Measurements from ENCODE around the gene CNIH1. TPM values are rescaled to one million over a fixed set of nuclear protein-coding genes. Genes with fewer than 3 reads are reported as not detected.

Gene CNIH1
- total and polyA plus RNA-seq, 2 of the 13 experiments (the other 11 are each of a cell fraction or from before 2014, with no cell fraction given) = 166 to 421 TPM

GRCh38 chr14:54447231-54447692 is 6.1 kb upstream of the CNIH1 start (continued):
- TF ChIP-seq CSRNP2 (CRISPR knock-in tag; conservative IDR thresholded peaks at IDR 0.05; ENCODE audit: low read depth) = no peak
- TF ChIP-seq CAMTA2 (CRISPR knock-in tag; IDR thresholded peaks at IDR 0.05; ENCODE audit: borderline replicate concordance) = no peak
- peak; percentile 94 for TF ChIP-seq GATAD2A (CRISPR knock-in tag; IDR thresholded peaks at IDR 0.05)
- TF ChIP-seq NR2F1 (CRISPR knock-in tag; IDR thresholded peaks at IDR 0.05) = no peak
- no peak for TF ChIP-seq CC2D1A (CRISPR knock-in tag; IDR thresholded peaks at IDR 0.05)
- TF ChIP-seq ATRX (CRISPR knock-in tag; IDR thresholded peaks at IDR 0.05; ENCODE audit: borderline replicate concordance) = no peak
- TF ChIP-seq ZNF747 (CRISPR knock-in tag; IDR thresholded peaks at IDR 0.05; ENCODE audit: borderline replicate concordance) = peak; percentile 52; the same call in 1 of the 2 replicates
- TF ChIP-seq USF2 (IDR thresholded peaks at IDR 0.05; ENCODE audit: low read depth, low read length) = no peak
- no peak for TF ChIP-seq USF2 (CRISPR knock-in tag; IDR thresholded peaks at IDR 0.05; ENCODE audit: borderline replicate concordance)
- no peak for TF ChIP-seq HIVEP1 (CRISPR knock-in tag; IDR thresholded peaks at IDR 0.05)
- no peak for TF ChIP-seq ZNF382 (CRISPR knock-in tag; IDR thresholded peaks at IDR 0.05; ENCODE audit: borderline replicate concordance)
- TF ChIP-seq ZNF484 (CRISPR knock-in tag; IDR thresholded peaks at IDR 0.05; ENCODE audit: borderline replicate concordance, low read depth) = no peak
- TF ChIP-seq MTF1 (CRISPR knock-in tag; IDR thresholded peaks at IDR 0.05) = no peak
- peak; percentile 52; the same call in 1 of the 2 replicates for TF ChIP-seq ZNF124 (CRISPR knock-in tag; IDR thresholded peaks at IDR 0.05)
- TF ChIP-seq ZNF850 (CRISPR knock-in tag; conservative IDR thresholded peaks at IDR 0.05) = no peak
- TF ChIP-seq TEAD3 (CRISPR knock-in tag; optimal IDR thresholded peaks at IDR 0.05; ENCODE audit: borderline replicate concordance) = peak; percentile 64
- TF ChIP-seq ZBTB14 (CRISPR knock-in tag; IDR thresholded peaks at IDR 0.05) = no peak
- TF ChIP-seq KLF12 (CRISPR knock-in tag; IDR thresholded peaks at IDR 0.05; ENCODE audit: borderline replicate concordance) = no peak
- TF ChIP-seq HNRNPH1 (optimal IDR thresholded peaks at IDR 0.05; ENCODE audit: low read depth, low read length) = no peak
- peak; percentile 42; the same call in 1 of the 2 replicates for TF ChIP-seq FOXJ3 (CRISPR knock-in tag; IDR thresholded peaks at IDR 0.05; ENCODE audit: borderline replicate concordance)
- TF ChIP-seq AKNA (CRISPR knock-in tag; IDR thresholded peaks at IDR 0.05; ENCODE audit: borderline replicate concordance) = no peak

Measured in HepG2 (cell line).